Stimulated activated CD8-positive, alpha-beta memory T cell treated with anti-CD3 and anti-CD28 coated beads, Interleukin-12 subunit alpha, Interleukin-12 subunit beta, amount 100 ng/mL, for 4 hours (primary cell): Measurements from ENCODE around the gene ECHDC1.
"Not testable (repeated sequence)": the region's sequence is repeated elsewhere in the genome, so short reads cannot be mapped to it uniquely, and the experiment has no call there.

ENCODE experiments used
- DNase-seq: peaks from one replicate; pipeline ENCODE4 v3.0.0-alpha.2; 2020; ENCODE audit warnings: low read depth

ECHDC1 gene

DNA sequence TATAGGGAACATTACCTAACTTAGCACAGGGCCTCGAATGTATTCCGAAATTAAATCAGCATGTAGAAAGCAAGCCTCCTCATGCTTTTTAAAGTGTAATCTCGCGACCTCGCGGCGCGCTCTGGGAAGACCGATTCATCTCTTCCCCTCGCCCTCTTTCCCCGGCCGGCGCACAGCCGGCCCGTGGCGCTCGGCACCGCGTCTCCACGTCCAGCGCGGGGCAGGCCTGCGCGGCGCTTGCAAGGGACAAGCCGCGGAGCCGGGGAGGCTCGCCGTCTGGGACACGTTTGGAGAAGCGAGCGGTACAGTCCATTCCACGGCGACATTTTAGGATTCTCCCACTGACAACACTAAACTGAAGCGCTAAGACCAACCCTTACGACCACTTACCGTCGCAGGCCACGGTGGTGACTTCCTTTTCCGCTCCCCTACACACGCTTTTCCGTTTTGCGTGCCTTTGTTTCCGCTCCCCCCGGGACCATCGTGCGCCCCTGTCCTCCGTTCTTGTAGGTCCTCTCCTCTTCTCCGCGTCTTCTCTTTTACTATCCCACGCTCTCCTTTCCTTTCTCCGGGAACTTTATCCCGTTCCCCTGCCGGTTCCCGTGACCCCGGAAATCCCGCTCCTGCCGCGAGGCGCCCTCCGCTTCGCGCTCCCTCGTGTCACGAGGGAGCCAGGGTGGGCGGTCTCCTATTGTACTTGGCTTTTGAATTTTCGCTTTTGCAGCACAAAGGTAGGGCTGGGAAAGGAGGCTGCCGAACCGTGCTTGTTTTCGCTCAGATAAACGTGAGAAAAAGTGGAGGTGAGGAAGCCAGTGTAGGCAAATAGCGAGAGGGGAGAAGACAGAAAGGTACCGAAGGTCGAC is at the start of gene ECHDC1:
TSS of gene ECHDC1 (minus strand) at position 664 of the 863 bp plus-strand sequence. CDS start 12,581 bp downstream, outside the sequence.
- peak; percentile 55 for DNase-seq

DNA sequence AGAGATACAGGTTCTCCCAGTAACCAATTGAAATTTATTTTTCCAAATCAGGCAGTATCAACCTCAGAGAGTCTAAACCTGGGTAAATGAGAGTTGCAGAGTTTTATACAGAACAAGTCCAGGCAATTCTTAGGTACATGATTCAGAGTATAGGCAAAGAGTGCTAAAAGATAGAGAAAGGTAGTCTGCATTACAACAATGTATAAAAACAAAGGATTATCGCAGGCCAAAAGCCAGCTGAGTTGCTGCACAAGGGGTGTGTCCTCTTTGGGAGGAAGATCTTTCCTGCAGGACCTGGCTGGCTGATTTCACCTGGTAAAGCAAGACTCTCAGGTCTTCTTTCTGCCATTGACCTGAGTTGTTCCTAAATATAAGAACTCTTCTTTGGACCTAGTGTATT is 48.9 kb upstream of the ECHDC1 start:
- DNase-seq: no peak

DNA sequence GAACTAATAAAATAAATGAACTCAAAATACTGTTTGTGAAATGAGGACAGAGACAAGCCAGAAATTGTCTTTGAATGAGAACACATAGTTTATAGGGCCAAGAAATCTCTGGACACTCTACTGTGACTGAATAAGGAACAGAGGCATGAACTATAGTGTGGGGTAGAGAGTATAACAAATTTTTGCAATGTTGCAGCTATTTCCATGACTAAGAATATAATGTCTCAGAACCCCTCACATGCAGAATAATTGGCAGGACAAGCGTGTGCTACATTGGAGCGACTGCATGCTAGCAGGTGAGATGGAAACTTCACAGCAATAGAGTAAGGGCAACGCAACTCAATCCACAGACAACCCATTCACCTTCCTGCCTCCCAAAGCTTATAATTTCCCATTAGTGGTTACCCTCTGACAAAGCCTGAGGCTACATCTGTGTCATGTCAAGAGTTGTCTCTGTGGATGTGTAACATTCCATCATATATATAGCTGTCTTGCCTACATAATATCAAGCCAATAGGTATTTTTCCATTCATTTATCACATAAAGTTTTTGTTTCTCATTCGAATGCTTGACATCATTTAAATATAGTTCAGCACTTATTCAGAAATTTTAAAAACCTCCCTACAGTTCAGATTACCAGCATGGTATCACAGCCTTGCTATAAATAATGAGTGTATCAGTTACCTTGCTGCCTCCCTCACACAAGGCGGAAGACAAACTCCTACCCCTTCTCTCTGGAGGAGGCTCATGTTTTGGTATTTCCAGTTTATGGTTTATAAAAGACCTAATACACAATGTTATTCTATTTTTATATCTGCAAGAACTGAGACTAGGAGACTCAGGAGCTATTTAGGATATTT is 47.9 kb upstream of the ECHDC1 start:
- DNase-seq: no peak

DNA sequence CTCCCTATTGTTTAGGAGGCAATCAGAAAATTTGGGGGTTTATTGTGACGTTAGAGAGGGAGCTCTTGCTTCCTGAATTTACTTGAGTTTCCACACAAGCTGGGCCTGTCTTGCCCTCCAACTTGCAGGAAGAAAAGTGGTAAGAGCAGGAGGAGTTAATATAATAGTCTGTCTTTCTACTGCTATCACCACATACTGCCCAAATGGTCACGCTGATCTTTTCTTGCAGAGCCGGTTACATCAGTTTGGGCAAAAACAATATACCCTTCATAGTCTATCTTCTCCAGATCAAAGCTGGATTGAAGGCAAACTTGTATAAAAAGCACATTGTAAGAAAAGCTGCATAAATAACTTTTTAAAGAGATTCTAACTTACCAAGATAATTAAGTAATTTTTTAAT is 46.3 kb upstream of the ECHDC1 start:
- no peak for DNase-seq

DNA sequence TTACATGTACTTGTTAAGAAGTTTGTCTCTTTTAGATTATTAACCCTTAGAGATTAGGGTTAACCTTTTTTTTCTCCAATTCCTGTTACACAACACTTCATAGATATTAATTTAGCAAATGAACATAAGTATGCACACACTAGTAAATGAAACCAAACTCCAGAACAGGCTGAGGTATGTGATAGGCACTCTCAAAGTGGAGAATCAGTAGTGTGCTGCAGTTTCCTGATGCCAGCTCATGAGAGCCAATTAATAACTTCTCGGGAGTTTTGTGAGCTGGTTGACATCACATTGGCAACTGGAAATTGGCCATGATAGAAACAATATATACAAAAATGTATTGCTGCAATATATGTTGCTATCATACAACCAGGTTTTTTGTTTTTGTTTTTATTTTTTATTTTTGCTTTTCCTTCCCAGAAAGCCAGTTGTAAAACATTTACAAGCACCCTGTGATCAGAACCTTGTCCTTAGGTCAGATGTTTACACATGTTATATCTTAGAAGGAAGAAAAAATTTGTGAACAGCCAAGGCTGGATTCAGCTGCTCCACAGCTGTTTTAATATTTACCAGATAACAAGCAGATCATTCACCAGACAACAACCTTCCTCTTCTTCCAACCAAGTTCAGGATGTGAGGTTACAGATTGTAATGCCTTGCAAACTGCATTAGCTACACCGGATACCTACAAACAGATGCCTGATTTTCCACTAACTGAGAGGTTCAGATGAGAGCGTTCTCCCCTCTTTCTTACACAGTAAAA is 42.4 kb upstream of the ECHDC1 start:
- DNase-seq: no peak

GRCh38 chr6:127384848-127385247 is 41.4 kb upstream of the ECHDC1 start:
- DNase-seq: not testable (repeated sequence)

DNA sequence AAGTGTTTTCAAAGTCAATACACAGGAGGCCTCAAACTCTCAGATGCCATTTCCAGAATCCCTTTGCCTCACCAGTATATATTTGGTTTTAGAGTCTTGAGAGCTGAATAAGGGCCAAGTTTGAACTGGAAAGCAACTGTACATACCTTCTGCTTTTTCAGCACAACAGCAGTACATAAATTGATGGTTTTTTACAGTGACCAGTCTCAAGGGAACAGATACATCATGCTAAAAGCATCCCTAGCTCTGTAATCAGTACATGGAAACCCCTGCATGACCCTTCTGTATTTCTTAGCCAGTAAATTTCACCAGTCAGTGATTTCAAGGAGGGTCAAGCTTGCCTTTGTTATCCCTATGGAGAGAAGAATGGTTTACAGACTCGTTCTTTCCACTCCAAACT is 40.6 kb upstream of the ECHDC1 start:
- DNase-seq: no peak

DNA sequence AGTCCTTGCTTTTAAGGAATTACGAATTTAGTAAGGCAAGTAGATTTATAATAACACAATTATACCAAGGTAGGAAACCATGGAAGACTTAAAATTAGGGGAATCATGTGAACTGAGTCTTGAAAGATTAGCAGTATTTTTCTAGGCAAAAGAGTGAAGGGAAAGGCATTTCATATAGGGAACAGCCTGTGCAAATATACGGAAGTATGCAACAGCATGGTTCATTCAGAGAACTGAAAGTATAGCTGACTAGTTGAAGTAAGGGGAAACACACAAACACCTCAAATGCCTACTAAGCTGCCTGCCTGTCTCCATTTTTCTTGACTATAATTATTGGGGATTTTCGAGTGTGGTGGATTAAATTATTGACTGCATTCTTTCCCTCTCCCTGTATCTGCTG is 39.0 kb upstream of the ECHDC1 start:
- no peak for DNase-seq

- no peak for DNase-seq
Measured at GRCh38 chr6:127381384-127381783, 38.0 kb upstream of the ECHDC1 start.

- DNase-seq: no peak
Measured at GRCh38 chr6:127376685-127377084, 33.3 kb upstream of the ECHDC1 start.

GRCh38 chr6:127367023-127367375 is 23.6 kb upstream of the ECHDC1 start:
- DNase-seq: no peak

GRCh38 chr6:127366282-127367022 is 23.0 kb upstream of the ECHDC1 start:
- no peak for DNase-seq

DNA sequence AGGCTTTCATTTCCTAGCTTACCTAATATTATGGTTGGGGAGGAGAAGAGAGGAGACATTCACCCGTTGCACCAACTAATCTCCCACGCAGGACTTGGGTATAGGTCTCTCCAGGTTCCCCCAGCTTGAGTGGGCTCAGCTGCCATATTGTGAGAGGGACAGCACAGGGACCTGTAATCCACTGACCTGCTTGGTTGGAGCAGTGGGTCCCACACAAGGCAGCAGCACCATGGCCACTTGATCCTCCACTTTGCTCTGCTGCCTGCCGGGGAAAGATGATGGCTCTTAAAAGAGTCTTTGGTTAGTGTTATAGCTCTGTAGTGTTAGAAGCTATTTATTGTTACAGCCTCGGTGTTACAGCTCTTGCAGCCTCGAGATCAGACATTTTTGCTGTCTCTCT is 22.5 kb upstream of the ECHDC1 start:
- DNase-seq: no peak

- DNase-seq: no peak
Measured at GRCh38 chr6:127352524-127352923, 9.1 kb upstream of the ECHDC1 start.

DNA sequence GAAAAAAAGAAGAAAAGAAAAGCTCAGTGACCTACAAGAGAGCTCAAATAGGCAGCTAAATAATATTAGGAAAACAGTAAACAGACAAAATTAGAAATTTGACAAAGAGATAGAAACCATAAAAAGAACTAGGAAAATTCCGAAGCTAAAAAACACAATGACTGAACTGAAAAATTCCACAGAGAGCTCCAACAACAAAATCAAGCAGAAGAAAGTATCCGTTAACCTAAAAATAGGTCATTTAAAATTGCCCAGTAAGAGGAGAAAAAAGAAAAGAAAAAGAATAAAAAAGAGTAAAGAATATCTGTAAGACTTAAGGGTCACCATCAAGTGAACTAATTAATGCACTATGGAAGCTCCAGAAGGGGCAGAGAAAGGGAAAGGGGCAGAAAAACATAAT is 6.6 kb upstream of the ECHDC1 start:
- no peak for DNase-seq

- DNase-seq: no peak
Measured at GRCh38 chr6:127348028-127348661, 4.7 kb upstream of the ECHDC1 start.

GRCh38 chr6:127347178-127347577 is 3.8 kb upstream of the ECHDC1 start:
- no peak for DNase-seq

GRCh38 chr6:127345521-127345920 is 2.1 kb upstream of the ECHDC1 start:
- DNase-seq: no peak

DNA sequence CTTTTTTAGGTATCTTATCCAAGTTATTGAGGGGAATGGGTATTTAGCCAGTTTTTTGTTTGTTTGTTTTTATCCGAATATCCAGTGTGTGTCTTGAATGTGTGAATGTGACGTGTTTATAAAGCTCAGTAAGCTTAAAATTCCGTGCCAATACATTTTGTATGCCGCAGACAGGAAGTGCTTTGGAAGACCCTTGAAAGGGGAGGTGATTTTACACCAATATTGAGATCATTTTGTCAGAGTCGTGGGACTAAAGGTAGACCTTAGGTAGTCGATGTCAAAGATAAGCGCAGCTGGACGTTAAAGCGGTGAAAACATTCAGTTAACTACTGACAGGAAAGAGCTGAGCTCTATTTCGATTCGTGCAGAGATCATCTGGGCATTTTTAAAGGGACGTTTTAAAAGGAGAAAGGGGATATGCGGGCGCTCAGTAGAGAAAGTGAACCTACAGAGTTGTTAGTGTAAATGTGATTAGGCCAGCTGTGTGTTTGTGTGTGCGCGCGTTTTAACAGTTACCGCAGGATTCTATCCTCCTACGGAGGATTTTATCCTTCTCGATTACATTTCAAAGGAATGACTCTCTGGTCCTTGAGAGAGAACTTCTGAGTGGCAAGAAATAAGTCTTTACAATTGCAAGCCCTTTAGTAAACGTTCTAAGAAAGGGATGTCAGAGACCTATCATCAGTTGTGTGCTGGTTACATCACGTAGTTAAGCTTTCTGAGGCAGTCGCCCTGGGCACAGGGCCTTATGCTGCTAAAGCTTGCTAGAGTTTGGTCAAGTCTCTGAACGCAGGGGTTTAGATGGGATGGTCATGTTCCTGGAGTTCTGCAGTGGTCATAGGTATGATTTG is 625 bp upstream of the ECHDC1 start:
- no peak for DNase-seq

DNA sequence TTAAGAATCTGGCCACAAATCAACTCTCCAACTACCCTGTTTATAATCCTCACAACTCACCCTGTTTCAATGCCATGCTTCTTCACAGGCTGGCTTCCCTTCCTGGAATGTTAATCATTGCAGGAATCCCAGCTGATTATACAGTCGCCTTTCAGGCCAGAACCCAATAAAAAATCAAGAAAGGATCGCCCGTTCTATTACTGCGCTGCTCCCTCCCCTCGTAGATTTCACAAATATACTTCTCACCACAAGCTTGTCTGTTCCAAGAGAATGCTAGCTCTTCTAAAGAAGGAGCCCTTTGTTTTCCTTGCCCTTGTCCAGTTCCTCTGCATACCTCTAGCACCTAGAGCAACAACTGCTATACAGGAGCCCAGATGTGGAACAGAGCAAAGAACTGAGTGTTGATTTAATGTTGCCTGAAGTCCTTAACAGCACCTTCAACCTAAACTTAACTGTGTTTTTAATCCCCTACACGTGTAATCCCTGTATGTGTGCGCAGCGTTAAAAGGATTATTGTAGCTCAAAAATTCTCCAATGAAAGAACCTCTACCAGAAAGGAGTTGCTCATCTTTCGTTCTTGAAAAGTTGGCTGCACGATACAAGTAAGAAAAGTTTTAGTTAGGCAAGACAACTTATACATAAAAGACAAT is 988 bp downstream of the ECHDC1 start:
- DNase-seq: no peak
